GM19395 (cell line): ENCODE measurements around the gene NR1H3.
A peak's percentile ranks its signal among the peaks of the same experiment; 100 is the strongest.

Experiments used
- ATAC-seq: cut with Tn5 transposase; IDR thresholded peaks from one replicate; pipeline ENCODE4 v1.9.1; 2021; ENCODE audit warnings: mild to moderate bottlenecking, moderate library complexity; ENCODE audit not compliant: unreplicated experiment

NR1H3 gene

DNA sequence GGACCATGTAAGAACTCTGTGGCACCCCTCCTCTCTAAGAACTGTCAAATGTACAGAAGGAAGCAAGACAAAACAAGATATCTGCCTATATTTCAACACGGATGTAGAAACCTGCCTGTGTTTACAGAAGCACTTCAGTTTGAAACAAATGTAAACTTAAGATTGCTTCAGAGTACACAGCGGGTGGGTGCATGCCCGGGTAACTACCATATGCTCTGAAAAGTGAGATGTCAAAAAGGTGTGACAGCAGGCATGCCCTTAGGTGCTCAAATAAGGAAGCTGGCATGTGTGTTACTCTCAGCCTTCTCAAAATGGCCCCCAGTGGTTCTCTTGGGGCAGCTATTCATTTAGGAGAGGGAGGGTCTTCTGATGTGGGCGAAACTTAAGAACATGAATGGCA lies 14.3 kb upstream of the NR1H3 start:
- ATAC-seq: no peak

DNA sequence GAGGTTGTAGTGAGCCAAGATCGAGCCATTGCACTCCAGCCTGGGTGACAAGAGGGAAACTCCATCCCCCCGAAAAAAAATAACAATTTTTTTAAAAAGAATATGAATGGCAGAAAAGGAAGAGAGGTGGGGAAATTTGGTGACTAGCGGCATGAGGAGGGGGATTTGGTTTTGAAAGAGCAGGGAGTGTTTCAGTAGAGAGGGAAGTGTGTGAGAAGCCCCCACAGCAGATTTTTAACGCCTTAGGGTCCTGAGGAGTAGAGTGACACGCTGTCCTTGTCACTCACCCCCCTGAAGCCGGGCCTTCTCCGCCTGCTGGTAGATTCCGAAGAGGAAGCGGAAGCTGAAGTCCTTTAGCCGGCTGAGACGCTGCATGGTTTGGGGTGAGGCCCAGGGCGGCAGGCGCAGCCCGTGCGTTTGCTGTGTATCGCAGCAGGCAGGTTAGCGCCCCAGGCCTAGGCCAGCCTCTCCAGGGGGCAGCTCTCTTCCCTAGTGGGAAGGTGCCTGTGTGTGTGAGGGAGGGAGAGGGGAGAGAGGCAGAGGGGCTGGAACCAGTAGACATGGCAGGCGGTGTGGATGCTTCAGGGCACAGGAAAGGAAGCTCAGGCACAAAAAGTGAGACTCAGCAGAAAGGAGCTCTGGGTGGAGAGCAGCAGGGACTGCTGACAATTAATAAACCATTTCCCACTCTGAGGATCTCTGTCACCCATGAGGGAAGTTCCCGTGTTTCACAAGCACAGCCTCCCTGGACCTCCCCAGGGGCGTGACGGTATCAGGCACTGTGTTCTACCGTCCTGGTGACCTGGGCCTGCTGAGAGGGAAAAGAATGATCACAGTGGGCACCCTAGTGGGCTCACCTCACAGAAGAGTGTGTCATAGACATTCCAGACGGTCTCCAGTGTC lies 13.1 kb upstream of the NR1H3 start:
- ATAC-seq: no peak

DNA sequence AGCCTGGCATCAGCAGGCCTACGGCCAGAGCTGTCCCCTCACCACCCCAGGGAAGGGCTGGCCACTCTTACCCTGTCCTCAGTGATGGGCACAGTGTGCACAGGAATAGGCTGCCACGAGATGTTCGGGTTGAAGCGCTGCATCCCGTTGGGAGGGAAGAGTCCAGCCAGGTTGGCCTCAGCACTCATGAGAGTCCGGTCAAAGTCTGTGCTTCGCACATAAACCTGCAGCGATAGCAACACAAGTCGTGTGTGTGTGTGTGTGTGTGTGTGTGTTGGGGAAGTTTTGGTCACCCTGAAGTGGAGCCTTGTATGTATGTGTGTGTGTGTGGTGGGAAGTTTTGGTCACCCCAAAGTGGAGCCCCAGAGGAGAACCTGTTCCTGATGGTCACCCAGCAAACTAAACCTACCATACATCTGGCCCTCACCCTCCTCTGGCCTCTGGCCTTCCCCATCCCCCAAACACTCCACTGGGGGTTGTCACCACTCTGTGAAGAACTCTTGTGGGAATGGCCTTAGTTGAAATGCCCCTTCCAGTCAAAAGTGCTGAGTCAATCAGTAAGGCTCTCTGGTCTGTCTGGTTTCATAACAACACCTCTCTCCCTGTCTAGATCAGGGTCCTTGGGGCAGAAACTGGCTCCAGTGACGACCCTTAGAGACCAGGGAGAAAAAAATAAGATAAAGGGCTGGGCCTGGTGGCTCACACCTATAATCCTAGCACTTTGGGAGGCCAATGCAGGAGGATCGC lies 12.0 kb upstream of the NR1H3 start:
- ATAC-seq: no peak

DNA sequence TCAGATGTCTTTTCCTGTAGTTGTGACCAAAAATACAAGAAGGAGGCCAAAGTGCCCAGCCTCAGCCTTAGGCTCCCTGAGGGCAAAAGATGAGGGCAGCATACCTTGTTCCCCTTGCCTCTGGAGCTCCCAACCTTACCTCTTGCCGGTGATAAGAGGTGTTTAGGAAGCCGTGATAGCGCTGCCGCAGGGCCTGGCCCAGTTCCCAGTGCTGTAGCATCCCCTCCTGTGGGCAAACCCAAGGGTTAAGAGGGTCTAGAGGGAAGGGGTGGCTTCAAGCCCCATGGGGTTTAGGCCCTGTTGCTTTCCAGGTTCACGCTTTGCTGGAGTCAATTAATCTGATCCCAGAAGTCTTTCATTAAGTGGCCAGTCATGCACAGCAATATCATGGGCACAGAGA lies 10.3 kb upstream of the NR1H3 start:
- ATAC-seq: no peak

DNA sequence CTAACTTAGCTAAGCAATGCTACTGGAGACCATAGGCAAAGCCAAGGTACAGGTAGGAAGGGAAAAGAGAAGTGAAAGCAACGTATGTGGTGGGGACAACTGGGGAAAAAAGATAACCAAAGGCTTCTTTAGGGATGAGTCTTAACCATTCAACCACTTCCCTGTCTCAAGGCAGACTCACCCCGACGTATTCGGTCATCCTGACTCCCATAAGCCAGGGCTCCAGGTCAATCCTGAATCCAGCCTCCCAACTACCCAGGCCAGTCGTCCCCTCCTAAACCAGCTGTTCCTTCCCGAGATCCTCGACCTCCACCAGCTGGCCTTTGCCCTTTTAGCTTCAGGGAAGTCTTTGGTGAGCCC lies 9.5 kb upstream of the NR1H3 start:
- ATAC-seq: peak; percentile 36

DNA sequence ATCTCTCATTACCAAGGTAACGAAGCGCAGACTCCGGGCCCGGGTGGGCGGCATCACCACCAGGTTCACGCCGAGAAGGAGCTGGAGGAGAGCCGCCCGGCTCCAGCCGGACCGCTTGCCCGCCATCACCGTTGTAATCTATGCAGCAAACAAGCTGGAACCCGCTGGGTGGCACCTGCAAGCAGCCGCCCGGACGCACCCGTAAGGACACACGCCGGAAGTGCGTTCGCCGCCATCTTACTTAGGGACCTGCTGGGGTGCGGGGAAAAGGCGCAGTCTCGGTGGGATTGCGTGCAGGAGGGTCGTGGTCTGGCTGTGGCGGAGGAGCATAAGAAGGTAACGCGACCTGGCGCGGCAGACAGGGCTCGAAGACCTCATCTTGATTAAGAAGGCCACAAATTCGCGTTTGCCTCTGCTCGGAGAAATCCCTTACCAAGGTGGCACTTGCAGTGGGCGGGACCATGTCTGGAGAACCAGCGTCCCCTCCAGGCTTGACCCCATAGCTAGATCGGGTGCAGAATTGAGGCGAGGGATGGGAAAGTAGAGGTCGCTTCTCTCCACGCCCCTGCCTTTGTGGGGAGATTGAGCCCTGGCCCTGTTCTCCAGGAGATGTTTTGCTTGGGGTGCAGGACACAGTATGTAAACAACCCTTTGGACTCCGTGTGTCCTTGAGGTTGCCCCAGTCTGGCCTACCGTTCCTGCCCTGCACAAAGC lies 9.0 kb upstream of the NR1H3 start, which contains the start of gene ACP2:
TSS of gene ACP2 (minus strand) at position 151 of the 714 bp plus-strand sequence. CDS start at position 126, 25 bp downstream.
- peak; percentile 95 for ATAC-seq

DNA sequence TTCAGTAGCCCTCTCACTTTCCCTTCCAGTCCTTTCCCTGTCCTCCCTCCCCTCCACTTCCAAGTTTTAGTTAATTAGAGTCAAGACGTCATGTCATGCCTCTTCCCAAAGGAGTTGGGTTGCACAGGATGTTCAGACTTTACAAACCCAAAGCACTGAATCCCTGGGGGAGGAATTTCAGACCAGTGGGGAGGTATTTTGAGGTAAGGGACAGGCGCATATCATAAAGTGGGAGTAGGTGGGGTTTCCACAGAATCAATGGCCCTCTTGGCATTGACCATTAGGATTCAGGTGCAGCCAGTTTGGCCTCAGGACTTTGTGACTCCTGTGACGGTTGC lies 8.4 kb upstream of the NR1H3 start:
- no peak for ATAC-seq

DNA sequence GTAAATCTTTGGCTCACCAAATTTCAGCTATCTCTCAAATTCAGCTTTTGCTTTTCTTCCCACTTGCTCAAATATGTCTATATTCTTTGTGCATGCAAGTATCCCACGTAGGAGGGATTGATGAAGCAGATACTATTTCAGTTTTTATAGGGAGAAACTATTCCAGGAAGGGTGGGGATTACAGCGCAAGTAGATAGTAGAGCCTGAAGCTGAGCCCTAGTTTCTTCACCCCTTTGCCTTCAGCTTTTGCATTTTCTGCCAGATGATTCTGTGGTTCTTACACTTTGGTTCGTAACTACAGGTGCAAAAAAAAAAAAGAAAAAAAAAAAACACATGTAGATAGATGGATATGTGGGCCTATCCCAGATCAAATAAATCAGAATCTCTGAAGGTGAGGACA lies 6.0 kb upstream of the NR1H3 start:
- no peak for ATAC-seq

DNA sequence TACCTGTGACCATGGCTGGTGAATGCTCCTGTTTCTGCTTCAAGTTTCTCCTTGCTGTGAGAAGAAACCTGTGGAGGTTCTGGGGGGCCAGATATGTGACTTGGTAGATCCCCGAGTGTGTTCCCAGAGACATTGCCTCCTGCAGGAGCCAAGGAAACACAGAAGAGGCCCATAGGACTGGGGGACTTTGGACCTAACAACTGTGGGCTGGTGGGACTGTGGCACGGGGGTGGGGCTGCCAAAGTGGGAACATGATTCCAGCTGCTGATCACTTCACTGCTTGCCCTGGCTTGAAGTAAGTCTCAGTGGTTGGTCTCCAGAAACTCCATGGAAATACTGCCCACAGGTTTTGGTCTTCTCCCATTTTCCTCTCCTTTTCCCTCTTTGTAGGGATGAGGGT lies 4.1 kb upstream of the NR1H3 start:
- ATAC-seq: no peak

DNA sequence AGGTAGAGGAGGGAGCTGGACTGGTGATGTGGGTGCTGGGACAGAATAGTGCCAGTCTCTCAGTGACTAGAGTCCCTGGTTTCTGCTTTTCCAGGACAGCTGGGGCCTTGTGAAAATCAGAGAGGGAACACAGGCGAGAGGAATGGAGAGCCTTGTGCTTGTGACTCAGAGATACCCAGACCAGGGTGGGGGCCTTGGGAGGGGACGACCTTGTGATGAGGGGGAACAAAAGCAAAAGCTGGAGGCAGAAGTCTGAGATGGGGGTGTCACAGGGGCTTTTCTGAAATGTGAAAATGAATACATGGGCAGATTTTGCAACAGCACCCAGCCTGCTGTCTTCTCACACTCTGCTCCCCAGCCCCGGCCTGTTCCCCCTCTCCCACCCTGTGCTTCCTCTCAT lies 3.4 kb upstream of the NR1H3 start:
- no peak for ATAC-seq

DNA sequence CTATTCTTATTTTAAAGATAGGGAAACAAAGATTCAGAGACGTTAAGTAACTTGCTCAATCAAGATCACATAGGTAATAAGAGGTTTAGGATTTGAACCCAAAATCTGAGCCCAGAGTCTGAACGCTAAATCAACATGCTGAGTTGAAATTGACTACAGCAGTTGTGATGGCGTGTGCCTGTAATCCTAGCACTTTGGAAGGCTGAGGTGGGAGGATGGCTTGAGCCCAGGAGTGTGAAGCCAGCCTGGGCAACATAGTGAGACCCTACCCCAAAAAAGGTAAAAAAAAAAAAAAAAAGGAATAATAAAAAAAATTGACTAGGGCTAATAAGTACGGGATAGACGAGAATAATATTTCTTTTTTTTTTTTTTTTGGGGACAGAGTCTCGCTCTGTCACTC lies 1.4 kb upstream of the NR1H3 start:
- ATAC-seq: no peak

DNA sequence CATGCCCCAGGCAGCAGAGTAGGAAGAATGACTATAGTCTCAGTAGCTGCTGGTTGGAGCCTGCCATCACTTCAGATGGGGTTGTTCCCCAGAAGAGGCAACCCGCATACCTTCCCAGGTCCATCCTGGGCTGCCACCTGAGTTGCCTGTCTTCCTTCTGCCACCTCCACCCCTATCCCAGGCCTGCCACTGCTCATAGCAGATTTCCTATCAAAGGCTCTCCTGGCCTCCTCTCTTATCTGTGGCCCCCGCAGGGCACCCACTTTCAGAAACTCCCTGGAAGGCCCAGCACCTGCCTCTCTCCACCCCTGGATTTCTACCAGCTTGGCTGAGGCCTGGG lies 649 bp upstream of the NR1H3 start:
- ATAC-seq: no peak

DNA sequence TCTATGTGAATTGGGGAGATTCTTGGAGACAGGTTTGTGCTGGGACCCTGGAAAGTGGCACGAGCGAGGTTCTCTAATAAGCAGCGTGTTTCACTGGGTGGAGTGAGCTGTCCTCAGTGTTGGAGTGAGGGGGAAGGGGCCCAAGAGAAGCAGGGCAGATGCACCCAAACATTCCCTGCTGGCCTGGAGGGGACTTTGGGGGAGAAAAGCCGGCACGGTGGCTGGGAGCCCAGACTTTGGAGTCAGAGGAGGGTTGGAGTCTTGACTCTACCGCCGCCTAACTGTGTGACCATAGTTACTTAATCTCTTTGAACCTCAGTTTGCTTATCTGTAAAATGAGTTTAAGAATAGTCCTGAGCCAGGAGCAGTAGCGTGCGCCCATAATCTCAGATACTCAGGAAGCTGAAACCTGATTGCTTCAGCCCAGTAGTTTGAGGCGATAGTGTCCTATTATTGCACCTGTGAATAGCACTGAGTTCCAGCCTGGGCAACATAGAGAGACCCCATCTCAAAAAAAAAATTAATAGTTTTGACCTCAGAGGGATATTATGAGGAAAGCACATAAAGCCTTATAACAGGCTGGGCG lies 614 bp downstream of the NR1H3 start:
- no peak for ATAC-seq

DNA sequence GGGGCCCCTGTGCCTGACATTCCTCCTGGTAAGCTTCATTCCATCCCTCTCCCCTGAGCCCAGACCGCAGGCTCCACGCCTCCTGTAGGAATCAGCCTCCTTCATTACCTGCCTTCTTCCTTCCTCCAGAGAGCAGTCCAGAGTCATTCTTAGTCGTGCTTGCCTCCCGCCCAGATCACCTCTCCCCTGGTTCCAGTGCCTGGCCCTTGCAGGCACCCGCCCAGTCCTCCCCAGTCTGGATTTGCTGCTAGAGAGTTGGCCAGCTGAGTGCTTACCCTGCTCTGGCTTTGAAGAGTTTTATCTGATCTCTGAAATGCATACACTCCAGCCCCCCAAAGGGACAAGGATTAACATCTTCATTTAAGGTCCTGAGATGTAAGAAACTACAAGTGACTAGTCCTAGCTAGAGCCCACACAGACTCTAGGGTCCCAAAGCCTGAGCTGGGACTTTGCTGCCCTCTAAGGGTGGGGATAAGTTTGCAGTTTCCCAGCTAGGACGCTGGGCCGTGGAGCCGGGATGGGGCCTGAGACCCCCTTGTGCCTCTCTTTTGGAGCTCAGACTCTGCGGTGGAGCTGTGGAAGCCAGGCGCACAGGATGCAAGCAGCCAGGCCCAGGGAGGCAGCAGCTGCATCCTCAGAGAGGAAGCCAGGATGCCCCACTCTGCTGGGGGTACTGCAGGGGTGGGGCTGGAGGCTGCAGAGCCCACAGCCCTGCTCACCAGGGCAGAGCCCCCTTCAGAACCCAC lies 1.6 kb downstream of the NR1H3 start:
- no peak for ATAC-seq

DNA sequence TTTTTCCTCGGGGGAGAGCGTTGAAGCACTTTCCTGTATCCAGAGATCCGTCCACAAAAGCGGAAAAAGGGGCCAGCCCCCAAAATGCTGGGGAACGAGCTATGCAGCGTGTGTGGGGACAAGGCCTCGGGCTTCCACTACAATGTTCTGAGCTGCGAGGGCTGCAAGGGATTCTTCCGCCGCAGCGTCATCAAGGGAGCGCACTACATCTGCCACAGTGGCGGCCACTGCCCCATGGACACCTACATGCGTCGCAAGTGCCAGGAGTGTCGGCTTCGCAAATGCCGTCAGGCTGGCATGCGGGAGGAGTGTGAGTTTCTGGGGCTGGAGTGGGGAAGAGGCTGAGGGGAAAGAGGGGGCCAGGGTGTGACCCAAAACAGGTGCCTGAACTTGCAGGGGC lies 2.6 kb downstream of the NR1H3 start:
- ATAC-seq: no peak

DNA sequence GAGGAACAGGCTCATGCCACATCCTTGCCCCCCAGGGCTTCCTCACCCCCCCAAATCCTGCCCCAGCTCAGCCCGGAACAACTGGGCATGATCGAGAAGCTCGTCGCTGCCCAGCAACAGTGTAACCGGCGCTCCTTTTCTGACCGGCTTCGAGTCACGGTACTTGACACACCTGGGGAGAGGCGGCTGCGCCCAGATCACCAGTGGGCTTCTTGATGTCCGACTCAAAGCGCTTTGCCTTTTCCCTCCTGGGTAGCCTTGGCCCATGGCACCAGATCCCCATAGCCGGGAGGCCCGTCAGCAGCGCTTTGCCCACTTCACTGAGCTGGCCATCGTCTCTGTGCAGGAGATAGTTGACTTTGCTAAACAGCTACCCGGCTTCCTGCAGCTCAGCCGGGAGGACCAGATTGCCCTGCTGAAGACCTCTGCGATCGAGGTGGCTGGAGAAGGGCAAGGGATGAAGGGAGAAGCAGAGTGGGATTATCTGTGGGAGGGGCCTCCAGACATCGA lies 3.5 kb downstream of the NR1H3 start:
- ATAC-seq: no peak

DNA sequence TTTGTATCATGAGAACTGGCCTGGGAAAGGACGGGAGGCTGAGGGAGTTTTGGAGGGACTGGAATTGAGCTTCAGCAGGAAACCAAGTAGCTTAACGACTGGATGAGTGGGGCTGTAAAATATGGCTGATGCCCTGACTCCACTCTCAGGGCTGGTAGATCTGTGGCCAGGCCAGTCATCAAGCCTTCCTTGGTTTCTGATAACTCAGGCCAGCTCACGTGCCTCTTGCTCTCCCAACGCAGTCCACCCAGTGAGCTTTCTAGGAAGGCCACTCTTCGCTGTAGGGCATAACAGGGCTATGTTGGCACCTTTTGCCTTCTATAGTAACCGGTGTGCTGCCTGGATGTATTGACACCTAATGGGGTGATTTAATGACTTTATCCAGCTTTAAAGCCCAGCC lies 6.3 kb downstream of the NR1H3 start:
- ATAC-seq: no peak

DNA sequence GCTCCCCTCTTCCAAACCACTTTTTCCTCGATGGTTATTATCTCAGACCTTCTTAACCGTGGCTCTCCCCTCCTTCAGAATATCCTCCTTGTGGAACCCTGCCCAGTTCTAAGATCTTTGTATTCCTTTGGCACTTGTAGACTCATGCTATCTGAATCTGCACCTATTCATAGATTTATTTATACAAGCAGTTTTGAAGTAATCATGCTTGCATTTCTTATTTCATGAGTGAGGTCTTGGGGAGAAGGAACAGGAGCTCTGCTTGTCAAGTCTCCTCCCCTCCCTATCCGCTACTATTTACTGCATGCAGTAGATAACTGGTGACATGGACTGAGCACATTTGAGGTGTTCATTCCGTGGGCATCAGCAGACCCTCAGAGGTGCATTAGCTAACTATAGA lies 6.7 kb downstream of the NR1H3 start:
- no peak for ATAC-seq

DNA sequence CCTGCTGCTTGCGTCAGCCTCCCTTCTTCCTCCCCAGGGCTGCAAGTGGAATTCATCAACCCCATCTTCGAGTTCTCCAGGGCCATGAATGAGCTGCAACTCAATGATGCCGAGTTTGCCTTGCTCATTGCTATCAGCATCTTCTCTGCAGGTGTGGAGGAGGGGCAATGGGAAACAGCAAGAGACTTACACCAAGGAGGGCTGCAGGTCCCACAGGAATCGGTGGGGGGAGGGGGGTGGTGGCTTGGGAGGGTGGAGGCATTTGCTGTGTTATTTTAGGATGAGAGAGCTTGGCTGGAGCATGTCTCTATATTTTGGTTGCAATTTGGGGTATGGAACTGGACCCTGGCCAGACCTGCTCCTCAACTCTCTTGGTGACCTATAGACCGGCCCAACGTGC lies 10.1 kb downstream of the NR1H3 start:
- ATAC-seq: no peak

DNA sequence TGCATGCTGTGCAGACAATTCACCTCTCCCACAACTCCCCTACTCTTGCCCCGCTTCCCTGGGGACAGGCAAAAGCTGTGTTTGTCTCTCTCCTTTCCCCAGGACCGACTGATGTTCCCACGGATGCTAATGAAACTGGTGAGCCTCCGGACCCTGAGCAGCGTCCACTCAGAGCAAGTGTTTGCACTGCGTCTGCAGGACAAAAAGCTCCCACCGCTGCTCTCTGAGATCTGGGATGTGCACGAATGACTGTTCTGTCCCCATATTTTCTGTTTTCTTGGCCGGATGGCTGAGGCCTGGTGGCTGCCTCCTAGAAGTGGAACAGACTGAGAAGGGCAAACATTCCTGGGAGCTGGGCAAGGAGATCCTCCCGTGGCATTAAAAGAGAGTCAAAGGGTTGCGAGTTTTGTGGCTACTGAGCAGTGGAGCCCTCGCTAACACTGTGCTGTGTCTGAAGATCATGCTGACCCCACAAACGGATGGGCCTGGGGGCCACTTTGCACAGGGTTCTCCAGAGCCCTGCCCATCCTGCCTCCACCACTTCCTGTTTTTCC lies 10.7 kb downstream of the NR1H3 start:
- ATAC-seq: no peak
